CD4-positive, CD25-positive, alpha-beta regulatory T cell (primary cell): ENCODE results near the gene LFNG. TPM values are rescaled to one million over a fixed set of nuclear protein-coding genes. Genes with fewer than 3 reads are reported as not detected.

ENCODE experiments used
- ATAC-seq, 2 donors: fragments of 150-1000 bp; cut with Tn5 transposase; one replicate each; pipeline ENCODE4 v1.10.0; 2021; ENCODE audit warnings: low read depth in 2 of 2, moderate number of reproducible peaks in 2 of 2, moderate library complexity in 1 of 2
- DNase-seq, 3 donors: peaks; one replicate each; pipeline versions ENCODE4 v3.0.0 to v3.0.0-alpha.2; 2012 to 2022; ENCODE audit warnings: mixed read lengths in 1 of 3
- H3K27ac ChIP-seq: one replicate; pipeline ENCODE4 v1.7.0; 2013; ENCODE audit warnings: mild to moderate bottlenecking, low read length; ENCODE audit not compliant: insufficient read depth, poor library complexity, severe bottlenecking
- H3K27me3 ChIP-seq: one replicate; pipeline ENCODE4 v1.7.0; 2013; ENCODE audit warnings: low read length; ENCODE audit not compliant: control insufficient read depth, insufficient read depth
- H3K36me3 ChIP-seq: one replicate; pipeline ENCODE4 v1.7.0; 2013; ENCODE audit warnings: mild to moderate bottlenecking, low read length, moderate library complexity; ENCODE audit not compliant: control insufficient read depth, insufficient read depth
- H3K4me1 ChIP-seq: 2 replicates; pipeline ENCODE4 v1.7.0; 2013; ENCODE audit warnings: mild to moderate bottlenecking, low read length; ENCODE audit not compliant: insufficient read depth, control insufficient read depth, poor library complexity, severe bottlenecking
- H3K4me3 ChIP-seq: one replicate; pipeline ENCODE4 v1.7.0; 2013; ENCODE audit warnings: low read depth, mild to moderate bottlenecking, low read length, moderate library complexity
- H3K9me3 ChIP-seq, 2 experiments: 1 replicate in 1 of 2; 2 replicates in 1 of 2; pipeline ENCODE4 v1.7.0; 2013; ENCODE audit warnings: low read length in 2 of 2, mild to moderate bottlenecking in 1 of 2, moderate library complexity in 1 of 2; ENCODE audit not compliant: control insufficient read depth in 2 of 2
- H3K27ac Mint-ChIP-seq, 3 donors: one replicate each; pipeline ENCODE4 v1.8.0; 2020 to 2022; ENCODE audit warnings: mild to moderate bottlenecking in 3 of 3, mixed read lengths in 3 of 3, moderate library complexity in 2 of 3
- H3K27me3 Mint-ChIP-seq: one replicate; pipeline ENCODE4 v1.8.0; 2022; ENCODE audit warnings: mild to moderate bottlenecking, mixed read lengths
- H3K36me3 Mint-ChIP-seq: one replicate; pipeline ENCODE4 v1.8.0; 2020; ENCODE audit warnings: mixed read lengths
- H3K4me1 Mint-ChIP-seq, 4 donors: one replicate each; pipeline ENCODE4 v1.8.0; 2020 to 2022; ENCODE audit warnings: mixed read lengths in 4 of 4, mild to moderate bottlenecking in 1 of 4
- H3K4me3 Mint-ChIP-seq, 4 donors: one replicate each; pipeline ENCODE4 v1.8.0; 2020 to 2022; ENCODE audit warnings: mild to moderate bottlenecking in 4 of 4, mixed read lengths in 4 of 4, moderate library complexity in 3 of 4
- H3K9me3 Mint-ChIP-seq, 7 donors: one replicate each; pipeline ENCODE4 v1.8.0; 2020 to 2022; ENCODE audit warnings: mixed read lengths in 7 of 7, mild to moderate bottlenecking in 3 of 7, moderate library complexity in 2 of 7
- polyA plus RNA-seq, 4 donors: library from polyadenylated mRNA; unstranded; fragments of 300-500 nt; fragmentation: Illumina TruSeq; gene quantifications; one replicate each; pipeline ENCODE4 v1.2.3, GENCODE V29; 2021
- total RNA-seq: library from RNA; stranded (reverse); gene quantifications from one replicate; pipeline ENCODE4 v1.2.3, GENCODE V29; 2022

The LFNG gene
- total and polyA plus RNA-seq, 5 donors from 2014 or later, result 2.1 to 215 (median 3.3) TPM

GRCh38 chr7:2540133-2540532 is 20.6 kb downstream of the LFNG start:
- ATAC-seq (no peak), DNase-seq (no peak)
- no peak overlapping the region for H3K27ac ChIP-seq
- Mint-ChIP-seq H3K4me3 (peak overlapping the region in 1 of 4 donors; percentile 58), H3K9me3 (peaks cover 0 to 10% (median 0%) of the 10 kb centered on the region in 7 donors), H3K4me1 (no peaks in the 10 kb centered on the region), H3K27ac (peak overlapping the region in 1 of 3 donors; percentile 43), H3K36me3 (no peaks in the 10 kb centered on the region), H3K27me3 (no peaks in the 10 kb centered on the region)
- no peak overlapping the region for H3K4me3 ChIP-seq
- H3K4me1 ChIP-seq, result no peaks in the 10 kb centered on the region
- H3K9me3 ChIP-seq, result no peaks in the 10 kb centered on the region
- H3K27me3 ChIP-seq, result no peaks in the 10 kb centered on the region
- H3K36me3 ChIP-seq, result peaks cover 12% of the 10 kb centered on the region

GRCh38 chr7:2540641-2541051 is 21.1 kb downstream of the LFNG start:
- no peaks in the 10 kb centered on the region for H3K27me3 ChIP-seq
- Mint-ChIP-seq H3K36me3 (no peaks in the 10 kb centered on the region), H3K4me3 (peak overlapping the region in 1 of 4 donors; percentile 58), H3K27ac (no peak overlapping the region), H3K4me1 (no peaks in the 10 kb centered on the region), H3K9me3 (peaks cover 0 to 10% (median 0%) of the 10 kb centered on the region in 7 donors), H3K27me3 (no peaks in the 10 kb centered on the region)
- H3K9me3 ChIP-seq, result no peaks in the 10 kb centered on the region
- no peaks in the 10 kb centered on the region for H3K4me1 ChIP-seq
- DNase-seq, result no peak
- H3K4me3 ChIP-seq, result no peak overlapping the region
- peaks cover 14% of the 10 kb centered on the region for H3K36me3 ChIP-seq
- no peak for ATAC-seq
- no peak overlapping the region for H3K27ac ChIP-seq

GRCh38 chr7:2541291-2542010 is 21.9 kb downstream of the LFNG start:
- Mint-ChIP-seq H3K27me3 (no peaks in the 10 kb centered on the region), H3K9me3 (peaks cover 0 to 10% (median 0%) of the 10 kb centered on the region in 7 donors), H3K4me3 (no peak overlapping the region), H3K27ac (no peak overlapping the region), H3K36me3 (no peaks in the 10 kb centered on the region), H3K4me1 (no peaks in the 10 kb centered on the region)
- Histone ChIP-seq H3K27ac (no peak overlapping the region), H3K9me3 (no peaks in the 10 kb centered on the region), H3K4me1 (no peaks in the 10 kb centered on the region), H3K36me3 (peaks cover 21% of the 10 kb centered on the region), H3K4me3 (no peak overlapping the region), H3K27me3 (no peaks in the 10 kb centered on the region)
- ATAC-seq (no peak), DNase-seq (no peak)

- Histone ChIP-seq H3K27ac (no peak overlapping the region), H3K27me3 (no peaks in the 10 kb centered on the region), H3K36me3 (peaks cover 27% of the 10 kb centered on the region), H3K4me3 (no peak overlapping the region), H3K4me1 (no peaks in the 10 kb centered on the region), H3K9me3 (no peaks in the 10 kb centered on the region)
- Mint-ChIP-seq H3K36me3 (no peaks in the 10 kb centered on the region), H3K9me3 (peaks cover 0 to 10% (median 0%) of the 10 kb centered on the region in 7 donors), H3K27me3 (no peaks in the 10 kb centered on the region), H3K4me3 (no peak overlapping the region), H3K4me1 (no peaks in the 10 kb centered on the region), H3K27ac (peak overlapping the region in 1 of 3 donors; percentile 66)
- ATAC-seq (no peak), DNase-seq (peak in 1 of 3 donors; percentile 21)
Observed at GRCh38 chr7:2542011-2542915, 22.7 kb downstream of the LFNG start.

- Histone ChIP-seq H3K36me3 (peaks cover 36% of the 10 kb centered on the region), H3K27ac (no peak overlapping the region), H3K4me1 (no peaks in the 10 kb centered on the region), H3K9me3 (no peaks in the 10 kb centered on the region), H3K4me3 (no peak overlapping the region), H3K27me3 (no peaks in the 10 kb centered on the region)
- peaks cover 0 to 8% (median 0%) of the 10 kb centered on the region in 7 donors for H3K9me3 Mint-ChIP-seq
- no peak for ATAC-seq
- H3K4me3 Mint-ChIP-seq, result peak overlapping the region in 3 of 4 donors; percentile 24 to 69 (median 38)
- no peaks in the 10 kb centered on the region for H3K27me3 Mint-ChIP-seq
- H3K4me1 Mint-ChIP-seq, result peaks cover 0 to 2% (median under 1%) of the 10 kb centered on the region in 4 donors
- H3K36me3 Mint-ChIP-seq, result peaks cover 2% of the 10 kb centered on the region
- H3K27ac Mint-ChIP-seq, result peak overlapping the region in 1 of 3 donors; percentile 38
- DNase-seq, result no peak
Observed at GRCh38 chr7:2542916-2543871, 23.6 kb downstream of the LFNG start.

GRCh38 chr7:2544541-2545188 is 25.1 kb downstream of the LFNG start:
- Histone ChIP-seq H3K4me1 (peaks cover 2% of the 10 kb centered on the region), H3K4me3 (no peak overlapping the region), H3K27me3 (no peaks in the 10 kb centered on the region), H3K36me3 (peaks cover 36% of the 10 kb centered on the region), H3K27ac (no peak overlapping the region), H3K9me3 (no peaks in the 10 kb centered on the region)
- peaks cover 0 to 8% (median 0%) of the 10 kb centered on the region in 7 donors for H3K9me3 Mint-ChIP-seq
- no peaks in the 10 kb centered on the region for H3K27me3 Mint-ChIP-seq
- H3K36me3 Mint-ChIP-seq, result peaks cover 8% of the 10 kb centered on the region
- DNase-seq, result no peak
- peaks cover 0 to 8% (median 5%) of the 10 kb centered on the region in 4 donors for H3K4me1 Mint-ChIP-seq
- H3K4me3 Mint-ChIP-seq, result peak overlapping the region in 2 of 4 donors; percentile 38 to 43
- ATAC-seq, result no peak
- H3K27ac Mint-ChIP-seq, result no peak overlapping the region
